Activated CD8-positive, alpha-beta memory T cell treated with anti-CD3 and anti-CD28 coated beads, Interleukin-2, amount 50 U/mL, for 1 hour (primary cell): ENCODE measurements around the gene CAMTA1.

Experiments used
- DNase-seq: peaks from one replicate; pipeline ENCODE4 v3.0.0-alpha.2; 2020; ENCODE audit errors: extremely low read depth

The CAMTA1 gene

GRCh38 chr1:7032992-7033391 is 247.7 kb downstream of the CAMTA1 start:
- DNase-seq: no peak

- DNase-seq: no peak
Measured at GRCh38 chr1:7036386-7036785, 251.1 kb downstream of the CAMTA1 start.

GRCh38 chr1:7039590-7040220 is 254.5 kb downstream of the CAMTA1 start:
- no peak for DNase-seq

- DNase-seq: no peak
Measured at GRCh38 chr1:7040969-7041695, 255.9 kb downstream of the CAMTA1 start.

GRCh38 chr1:7042322-7043190 is 257.3 kb downstream of the CAMTA1 start:
- no peak for DNase-seq

GRCh38 chr1:7043191-7043549 is 257.9 kb downstream of the CAMTA1 start:
- no peak for DNase-seq

- DNase-seq: no peak
Measured at GRCh38 chr1:7043719-7044535, 258.7 kb downstream of the CAMTA1 start.

GRCh38 chr1:7045897-7046296 is 260.6 kb downstream of the CAMTA1 start:
- DNase-seq: no peak

GRCh38 chr1:7046314-7046713 is 261.1 kb downstream of the CAMTA1 start:
- no peak for DNase-seq

GRCh38 chr1:7046891-7047290 is 261.6 kb downstream of the CAMTA1 start:
- DNase-seq: no peak

- DNase-seq: no peak
Measured at GRCh38 chr1:7047866-7048265, 262.6 kb downstream of the CAMTA1 start.

GRCh38 chr1:7048395-7048794 is 263.1 kb downstream of the CAMTA1 start:
- DNase-seq: no peak

- no peak for DNase-seq
Measured at GRCh38 chr1:7049913-7050625, 264.8 kb downstream of the CAMTA1 start.

GRCh38 chr1:7050751-7051665 is 265.8 kb downstream of the CAMTA1 start:
- no peak for DNase-seq

GRCh38 chr1:7052701-7053100 is 267.4 kb downstream of the CAMTA1 start:
- DNase-seq: no peak

GRCh38 chr1:7060745-7061144 is 275.5 kb downstream of the CAMTA1 start:
- no peak for DNase-seq

GRCh38 chr1:7062346-7063061 is 277.2 kb downstream of the CAMTA1 start:
- no peak for DNase-seq

GRCh38 chr1:7063981-7064380 is 278.7 kb downstream of the CAMTA1 start:
- no peak for DNase-seq

GRCh38 chr1:7068552-7068951 is 283.3 kb downstream of the CAMTA1 start:
- DNase-seq: no peak
